H1 (cell line): ENCODE measurements around the gene SFXN1. TPM values are rescaled to one million over a fixed set of nuclear protein-coding genes. Genes with fewer than 3 reads are reported as not detected.

Experiments used
- CHD1 ChIP-seq: IDR thresholded peaks from 2 replicates; pipeline ENCODE4 v1.6.1; 2012; ENCODE audit warnings: low read depth, low read length, improper control_type of control experiment
- RNF2 ChIP-seq: fragments of 200-900, 300-1000 bp; sonication (generic); IDR thresholded peaks from 2 replicates; pipeline ENCODE4 v1.7.1; 2016; ENCODE audit warnings: borderline replicate concordance, low read depth, mild to moderate bottlenecking, antibody characterized with exemption, low read length; ENCODE audit not compliant: poor library complexity, severe bottlenecking; ENCODE audit errors: missing control alignments
- SIN3A ChIP-seq, 2 experiments: IDR thresholded peaks in 1 of 2; conservative IDR thresholded peaks in 1 of 2; 2 replicates each; pipeline ENCODE4 v1.6.1; 2011 to 2012; ENCODE audit warnings: low read length in 2 of 2, improper control_type of control experiment in 1 of 2, low read depth in 1 of 2, mild to moderate bottlenecking in 1 of 2
- SRF ChIP-seq: IDR thresholded peaks from 2 replicates; pipeline ENCODE4 v1.6.1; 2011; ENCODE audit warnings: mild to moderate bottlenecking, low read depth, low read length, moderate library complexity
- TBP ChIP-seq: IDR thresholded peaks from 2 replicates; pipeline ENCODE4 v1.6.1; 2011; ENCODE audit warnings: low read depth, low read length, improper control_type of control experiment
- TCF12 ChIP-seq: IDR thresholded peaks from 2 replicates; pipeline ENCODE4 v1.6.1; 2011; ENCODE audit warnings: low read depth, mild to moderate bottlenecking, low read length
- polyA plus RNA-seq, 7 experiments: library from polyadenylated mRNA; depleted of rRNA in 3 of 7; stranded (reverse) in 5 of 7; unstranded in 2 of 7; fragments of >200 nt in 5 of 7; fragments of 200-250 nt in 2 of 7; gene quantifications; 1 replicate in 5 of 7; 2 replicates in 1 of 7; 4 replicates in 1 of 7; pipeline versions ENCODE4 v1.2.1 to v1.2.3, GENCODE V29; 2011 to 2013; ENCODE audit warnings: missing spikeins in 2 of 7, mixed read lengths in 2 of 7
- total RNA-seq: library from RNA; stranded (reverse); fragmentation: NEBNext Ultra II Directional; extraction: Animal tissue kit (Norgen Biotek cat#: 25700); gene quantifications from 2 replicates; pipeline ENCODE4 v1.2.1, GENCODE V29; 2021
- TF ChIP-seq, protein P1 (sequence below): IDR thresholded peaks from 2 replicates; pipeline ENCODE4 v1.6.1; 2011; ENCODE audit warnings: low read length, improper control_type of control experiment

The SFXN1 gene
- total and polyA plus RNA-seq, 2 of the 8 experiments (the other 6 are each of a cell fraction or from before 2014, with no cell fraction given) = 72.7 to 97.6 TPM

DNA sequence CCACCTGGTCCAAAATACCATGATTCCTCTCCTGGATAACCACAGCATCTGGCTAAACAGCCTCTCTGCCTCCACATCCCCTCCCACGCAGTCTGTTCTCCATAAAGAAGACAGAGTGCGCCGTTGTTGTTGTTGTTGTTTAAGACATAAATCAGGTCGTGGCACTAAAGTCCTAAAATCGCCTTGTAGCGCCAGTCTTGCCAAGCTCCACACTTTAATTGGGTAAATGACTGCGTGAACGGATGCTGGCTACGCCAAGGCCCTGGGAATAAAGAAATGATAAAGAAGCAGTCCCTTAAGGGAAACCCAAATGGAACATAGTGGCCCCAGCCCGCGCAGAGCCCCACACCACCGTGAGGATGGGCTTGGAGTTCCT lies 364 bp upstream of the SFXN1 start (continued):
- TF ChIP-seq TCF12 (no peak), TBP (no peak), SIN3A (conservative IDR thresholded peaks at IDR 0.05 in 1 of 2, IDR thresholded peaks at IDR 0.05 in 1 of 2; ENCODE audit: low read depth in 1 of 2, low read length in 2 of 2) (no peak), RNF2 (no peak), SRF (no peak), CHD1 (no peak)
- TF ChIP-seq, protein P1, sequence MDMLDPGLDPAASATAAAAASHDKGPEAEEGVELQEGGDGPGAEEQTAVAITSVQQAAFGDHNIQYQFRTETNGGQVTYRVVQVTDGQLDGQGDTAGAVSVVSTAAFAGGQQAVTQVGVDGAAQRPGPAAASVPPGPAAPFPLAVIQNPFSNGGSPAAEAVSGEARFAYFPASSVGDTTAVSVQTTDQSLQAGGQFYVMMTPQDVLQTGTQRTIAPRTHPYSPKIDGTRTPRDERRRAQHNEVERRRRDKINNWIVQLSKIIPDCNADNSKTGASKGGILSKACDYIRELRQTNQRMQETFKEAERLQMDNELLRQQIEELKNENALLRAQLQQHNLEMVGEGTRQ = no peak
